WTC11 (cell line): Measurements from ENCODE around the gene ABCA1. TPM values are rescaled to one million over a fixed set of nuclear protein-coding genes. Genes with fewer than 3 reads are reported as not detected.

ENCODE experiments used
- ATAC-seq: fragments of 200-7000 bp; cut with Tn5 transposase; 2 replicates; pipeline ENCODE4 v1.10.0; 2021; ENCODE audit warnings: mild to moderate bottlenecking, moderate library complexity
- CTCF ChIA-PET: fragments of 300-600 bp; sonication (Branson Sonifier 250); formaldehyde crosslinking; loops from one replicate; lab custom pipeline; 2021; ENCODE audit warnings: antibody characterized with exemption; lab: Charles Lee
- POLR2A ChIA-PET: fragments of 350-600 bp; sonication (Branson Sonifier 250); formaldehyde crosslinking; loops from one replicate; lab custom pipeline; 2021; ENCODE audit warnings: antibody characterized with exemption; lab: Charles Lee
- DNase-seq: peaks from one replicate; pipeline ENCODE4 v3.0.0; 2021; ENCODE audit warnings: low spot score
- H3K27ac Mint-ChIP-seq: 2 replicates; pipeline ENCODE4 v1.8.0; 2021; ENCODE audit warnings: mixed read lengths
- H3K27me3 Mint-ChIP-seq: 2 replicates; pipeline ENCODE4 v1.8.0; 2021; ENCODE audit warnings: low read depth, mild to moderate bottlenecking, moderate library complexity, mixed read lengths
- H3K36me3 Mint-ChIP-seq: 2 replicates; pipeline ENCODE4 v1.8.0; 2021; ENCODE audit warnings: mixed read lengths
- H3K4me1 Mint-ChIP-seq: 2 replicates; pipeline ENCODE4 v1.8.0; 2022; ENCODE audit warnings: mixed read lengths
- H3K4me3 Mint-ChIP-seq: 2 replicates; pipeline ENCODE4 v1.8.0; 2021; ENCODE audit warnings: mild to moderate bottlenecking, moderate library complexity, mixed read lengths
- H3K9me3 Mint-ChIP-seq: 2 replicates; pipeline ENCODE4 v1.8.0; 2021; ENCODE audit warnings: mixed read lengths
- E2F5 ChIP-seq: sonication (generic); formaldehyde crosslinking; IDR thresholded peaks from 2 replicates; pipeline ENCODE4 v1.8.1; 2022; ENCODE audit warnings: mild to moderate bottlenecking, moderate library complexity, missing genetic modification reagents
- EMX1 ChIP-seq: fragments of 250-450 bp; sonication (Bioruptor Pico); IDR thresholded peaks from 2 replicates; pipeline ENCODE4 v1.8.0; 2021; ENCODE audit warnings: mild to moderate bottlenecking
- GTF2I ChIP-seq: fragments of 250-450 bp; sonication (Bioruptor Pico); conservative IDR thresholded peaks from 2 replicates; pipeline ENCODE4 v1.4.0; 2021; ENCODE audit warnings: mild to moderate bottlenecking
- HMGXB4 ChIP-seq: sonication (generic); formaldehyde crosslinking; IDR thresholded peaks from 2 replicates; pipeline ENCODE4 v1.8.1; 2023; ENCODE audit warnings: mild to moderate bottlenecking, moderate library complexity, missing genetic modification reagents
- JUN ChIP-seq: sonication (generic); formaldehyde crosslinking; IDR thresholded peaks from 2 replicates; pipeline ENCODE4 v1.8.0; 2023; ENCODE audit warnings: mild to moderate bottlenecking, missing genetic modification reagents
- NFE2L1 ChIP-seq: sonication (generic); formaldehyde crosslinking; IDR thresholded peaks from 2 replicates; pipeline ENCODE4 v1.8.1; 2023; ENCODE audit warnings: missing genetic modification reagents
- NR2C2 ChIP-seq: sonication (generic); formaldehyde crosslinking; IDR thresholded peaks from 2 replicates; pipeline ENCODE4 v1.8.0; 2022; ENCODE audit warnings: mild to moderate bottlenecking, missing genetic modification reagents
- NR3C1 ChIP-seq: sonication (generic); formaldehyde crosslinking; conservative IDR thresholded peaks from 2 replicates; pipeline ENCODE4 v1.8.1; 2023; ENCODE audit warnings: low read depth, mild to moderate bottlenecking, missing genetic modification reagents
- PRRX2 ChIP-seq: fragments of 250-450 bp; sonication (Bioruptor Pico); IDR thresholded peaks from 2 replicates; pipeline ENCODE4 v1.8.0; 2021; ENCODE audit warnings: mild to moderate bottlenecking
- SP1 ChIP-seq: sonication (generic); formaldehyde crosslinking; conservative IDR thresholded peaks from 2 replicates; pipeline ENCODE4 v1.8.1; 2022; ENCODE audit warnings: missing genetic modification reagents
- STAT6 ChIP-seq: sonication (generic); formaldehyde crosslinking; conservative IDR thresholded peaks from 2 replicates; pipeline ENCODE4 v1.8.1; 2023; ENCODE audit warnings: mild to moderate bottlenecking, low read depth, missing genetic modification reagents, moderate library complexity
- TEAD4 ChIP-seq: sonication (generic); formaldehyde crosslinking; IDR thresholded peaks from 2 replicates; pipeline ENCODE4 v1.8.0; 2022; ENCODE audit warnings: mild to moderate bottlenecking, missing genetic modification reagents
- ZNF121 ChIP-seq: sonication (generic); formaldehyde crosslinking; IDR thresholded peaks from 2 replicates; pipeline ENCODE4 v1.8.0; 2023; ENCODE audit warnings: missing genetic modification reagents
- ZNF219 ChIP-seq: sonication (generic); formaldehyde crosslinking; IDR thresholded peaks from 2 replicates; pipeline ENCODE4 v1.8.0; 2023; ENCODE audit warnings: missing genetic modification reagents, mild to moderate bottlenecking, borderline replicate concordance
- ZNF263 ChIP-seq: sonication (generic); formaldehyde crosslinking; IDR thresholded peaks from 2 replicates; pipeline ENCODE4 v1.8.1; 2022; ENCODE audit warnings: low read depth, mild to moderate bottlenecking, moderate library complexity, missing genetic modification reagents
- ZNF317 ChIP-seq: sonication (generic); formaldehyde crosslinking; IDR thresholded peaks from 2 replicates; pipeline ENCODE4 v1.8.1; 2023; ENCODE audit warnings: low read depth, mild to moderate bottlenecking, moderate library complexity, missing genetic modification reagents, borderline replicate concordance
- ZNF416 ChIP-seq: fragments of 250-450 bp; sonication (Bioruptor Pico); IDR thresholded peaks from 2 replicates; pipeline ENCODE4 v1.9.0; 2021; ENCODE audit warnings: mild to moderate bottlenecking, inconsistent platforms
- total RNA-seq: library from RNA; stranded (reverse); gene quantifications from 3 replicates; pipeline ENCODE4 v1.2.3, GENCODE V29; 2021
- TF ChIP-seq, protein P1 (sequence below): fragments of 250-450 bp; sonication (Bioruptor Pico); IDR thresholded peaks from 2 replicates; pipeline ENCODE4 v1.9.0; 2021; ENCODE audit warnings: mild to moderate bottlenecking, borderline replicate concordance
- TF ChIP-seq, protein P2 (sequence below): fragments of 250-450 bp; sonication (Bioruptor Pico); IDR thresholded peaks from 2 replicates; pipeline ENCODE4 v1.8.0; 2021; ENCODE audit warnings: mild to moderate bottlenecking
- TF ChIP-seq, protein P3 (sequence below): sonication (generic); formaldehyde crosslinking; IDR thresholded peaks from 2 replicates; pipeline ENCODE4 v1.8.0; 2023; ENCODE audit warnings: missing genetic modification reagents, mild to moderate bottlenecking, borderline replicate concordance

The ABCA1 gene
- total RNA-seq, 1 experiment from 2014 or later = 7.8 TPM

- TF ChIP-seq, protein P1, sequence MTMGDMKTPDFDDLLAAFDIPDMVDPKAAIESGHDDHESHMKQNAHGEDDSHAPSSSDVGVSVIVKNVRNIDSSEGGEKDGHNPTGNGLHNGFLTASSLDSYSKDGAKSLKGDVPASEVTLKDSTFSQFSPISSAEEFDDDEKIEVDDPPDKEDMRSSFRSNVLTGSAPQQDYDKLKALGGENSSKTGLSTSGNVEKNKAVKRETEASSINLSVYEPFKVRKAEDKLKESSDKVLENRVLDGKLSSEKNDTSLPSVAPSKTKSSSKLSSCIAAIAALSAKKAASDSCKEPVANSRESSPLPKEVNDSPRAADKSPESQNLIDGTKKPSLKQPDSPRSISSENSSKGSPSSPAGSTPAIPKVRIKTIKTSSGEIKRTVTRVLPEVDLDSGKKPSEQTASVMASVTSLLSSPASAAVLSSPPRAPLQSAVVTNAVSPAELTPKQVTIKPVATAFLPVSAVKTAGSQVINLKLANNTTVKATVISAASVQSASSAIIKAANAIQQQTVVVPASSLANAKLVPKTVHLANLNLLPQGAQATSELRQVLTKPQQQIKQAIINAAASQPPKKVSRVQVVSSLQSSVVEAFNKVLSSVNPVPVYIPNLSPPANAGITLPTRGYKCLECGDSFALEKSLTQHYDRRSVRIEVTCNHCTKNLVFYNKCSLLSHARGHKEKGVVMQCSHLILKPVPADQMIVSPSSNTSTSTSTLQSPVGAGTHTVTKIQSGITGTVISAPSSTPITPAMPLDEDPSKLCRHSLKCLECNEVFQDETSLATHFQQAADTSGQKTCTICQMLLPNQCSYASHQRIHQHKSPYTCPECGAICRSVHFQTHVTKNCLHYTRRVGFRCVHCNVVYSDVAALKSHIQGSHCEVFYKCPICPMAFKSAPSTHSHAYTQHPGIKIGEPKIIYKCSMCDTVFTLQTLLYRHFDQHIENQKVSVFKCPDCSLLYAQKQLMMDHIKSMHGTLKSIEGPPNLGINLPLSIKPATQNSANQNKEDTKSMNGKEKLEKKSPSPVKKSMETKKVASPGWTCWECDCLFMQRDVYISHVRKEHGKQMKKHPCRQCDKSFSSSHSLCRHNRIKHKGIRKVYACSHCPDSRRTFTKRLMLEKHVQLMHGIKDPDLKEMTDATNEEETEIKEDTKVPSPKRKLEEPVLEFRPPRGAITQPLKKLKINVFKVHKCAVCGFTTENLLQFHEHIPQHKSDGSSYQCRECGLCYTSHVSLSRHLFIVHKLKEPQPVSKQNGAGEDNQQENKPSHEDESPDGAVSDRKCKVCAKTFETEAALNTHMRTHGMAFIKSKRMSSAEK = no peak
- TF ChIP-seq EMX1 = no peak
- TF ChIP-seq, protein P2, sequence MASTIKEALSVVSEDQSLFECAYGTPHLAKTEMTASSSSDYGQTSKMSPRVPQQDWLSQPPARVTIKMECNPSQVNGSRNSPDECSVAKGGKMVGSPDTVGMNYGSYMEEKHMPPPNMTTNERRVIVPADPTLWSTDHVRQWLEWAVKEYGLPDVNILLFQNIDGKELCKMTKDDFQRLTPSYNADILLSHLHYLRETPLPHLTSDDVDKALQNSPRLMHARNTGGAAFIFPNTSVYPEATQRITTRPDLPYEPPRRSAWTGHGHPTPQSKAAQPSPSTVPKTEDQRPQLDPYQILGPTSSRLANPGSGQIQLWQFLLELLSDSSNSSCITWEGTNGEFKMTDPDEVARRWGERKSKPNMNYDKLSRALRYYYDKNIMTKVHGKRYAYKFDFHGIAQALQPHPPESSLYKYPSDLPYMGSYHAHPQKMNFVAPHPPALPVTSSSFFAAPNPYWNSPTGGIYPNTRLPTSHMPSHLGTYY (CRISPR knock-in tag) = no peak
- no peak for TF ChIP-seq PRRX2
Measured at GRCh38 chr9:104858846-104859245, 69.1 kb downstream of the ABCA1 start (continued).

DNA sequence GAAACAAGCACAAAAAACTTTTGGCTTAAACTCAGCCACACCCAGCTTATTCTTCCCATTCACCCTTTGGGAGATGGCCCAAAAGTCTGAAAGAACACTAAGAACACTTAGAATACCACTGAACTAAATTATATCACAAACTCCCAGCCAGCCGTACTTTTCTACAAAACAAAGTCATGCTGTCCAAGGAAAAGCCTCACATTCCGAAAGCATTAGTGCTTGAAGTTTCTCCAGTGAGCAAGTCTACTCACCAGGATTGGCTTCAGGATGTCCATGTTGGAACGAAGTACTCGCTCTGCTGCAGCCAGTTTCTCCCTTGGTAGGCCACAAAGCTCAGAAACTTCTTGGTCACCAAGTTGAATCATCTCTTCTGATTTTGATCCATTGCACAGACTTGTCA, 69.7 kb downstream of the ABCA1 start:
- Mint-ChIP-seq H3K9me3 (no peaks in the 10 kb centered on the region), H3K27me3 (no peaks in the 10 kb centered on the region), H3K27ac (no peak overlapping the region), H3K4me1 (peaks cover 39% of the 10 kb centered on the region), H3K36me3 (peaks cover 5% of the 10 kb centered on the region; the same call in 1 of the 2 replicates), H3K4me3 (no peak overlapping the region)
- ATAC-seq (no peak), DNase-seq (no peak)
- ChIA-PET POLR2A (no interaction called here), CTCF (no interaction called here)
- no peak for TF ChIP-seq ZNF416 (CRISPR knock-in tag)
- TF ChIP-seq NR3C1 (CRISPR knock-in tag) = no peak
- no peak for TF ChIP-seq TEAD4 (CRISPR knock-in tag)
- no peak for TF ChIP-seq NR2C2 (CRISPR knock-in tag)
- no peak for TF ChIP-seq JUN
- TF ChIP-seq STAT6 = no peak
- TF ChIP-seq, protein P3, sequence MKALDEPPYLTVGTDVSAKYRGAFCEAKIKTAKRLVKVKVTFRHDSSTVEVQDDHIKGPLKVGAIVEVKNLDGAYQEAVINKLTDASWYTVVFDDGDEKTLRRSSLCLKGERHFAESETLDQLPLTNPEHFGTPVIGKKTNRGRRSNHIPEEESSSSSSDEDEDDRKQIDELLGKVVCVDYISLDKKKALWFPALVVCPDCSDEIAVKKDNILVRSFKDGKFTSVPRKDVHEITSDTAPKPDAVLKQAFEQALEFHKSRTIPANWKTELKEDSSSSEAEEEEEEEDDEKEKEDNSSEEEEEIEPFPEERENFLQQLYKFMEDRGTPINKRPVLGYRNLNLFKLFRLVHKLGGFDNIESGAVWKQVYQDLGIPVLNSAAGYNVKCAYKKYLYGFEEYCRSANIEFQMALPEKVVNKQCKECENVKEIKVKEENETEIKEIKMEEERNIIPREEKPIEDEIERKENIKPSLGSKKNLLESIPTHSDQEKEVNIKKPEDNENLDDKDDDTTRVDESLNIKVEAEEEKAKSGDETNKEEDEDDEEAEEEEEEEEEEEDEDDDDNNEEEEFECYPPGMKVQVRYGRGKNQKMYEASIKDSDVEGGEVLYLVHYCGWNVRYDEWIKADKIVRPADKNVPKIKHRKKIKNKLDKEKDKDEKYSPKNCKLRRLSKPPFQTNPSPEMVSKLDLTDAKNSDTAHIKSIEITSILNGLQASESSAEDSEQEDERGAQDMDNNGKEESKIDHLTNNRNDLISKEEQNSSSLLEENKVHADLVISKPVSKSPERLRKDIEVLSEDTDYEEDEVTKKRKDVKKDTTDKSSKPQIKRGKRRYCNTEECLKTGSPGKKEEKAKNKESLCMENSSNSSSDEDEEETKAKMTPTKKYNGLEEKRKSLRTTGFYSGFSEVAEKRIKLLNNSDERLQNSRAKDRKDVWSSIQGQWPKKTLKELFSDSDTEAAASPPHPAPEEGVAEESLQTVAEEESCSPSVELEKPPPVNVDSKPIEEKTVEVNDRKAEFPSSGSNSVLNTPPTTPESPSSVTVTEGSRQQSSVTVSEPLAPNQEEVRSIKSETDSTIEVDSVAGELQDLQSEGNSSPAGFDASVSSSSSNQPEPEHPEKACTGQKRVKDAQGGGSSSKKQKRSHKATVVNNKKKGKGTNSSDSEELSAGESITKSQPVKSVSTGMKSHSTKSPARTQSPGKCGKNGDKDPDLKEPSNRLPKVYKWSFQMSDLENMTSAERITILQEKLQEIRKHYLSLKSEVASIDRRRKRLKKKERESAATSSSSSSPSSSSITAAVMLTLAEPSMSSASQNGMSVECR = no peak
- TF ChIP-seq ZNF219 (CRISPR knock-in tag) = no peak
- TF ChIP-seq E2F5 (CRISPR knock-in tag) = no peak
- TF ChIP-seq HMGXB4 (CRISPR knock-in tag) = no peak
- no peak for TF ChIP-seq ZNF317 (CRISPR knock-in tag)
- TF ChIP-seq ZNF263 (CRISPR knock-in tag) = no peak
- no peak for TF ChIP-seq ZNF121 (CRISPR knock-in tag)
- TF ChIP-seq GTF2I (CRISPR knock-in tag) = no peak
- TF ChIP-seq, protein P2 (CRISPR knock-in tag) = no peak
- no peak for TF ChIP-seq SP1 (CRISPR knock-in tag)
- no peak for TF ChIP-seq NFE2L1 (CRISPR knock-in tag)
